Activated T-cell treated with anti-CD3 and anti-CD28 coated beads for 48 hours (primary cell): ENCODE measurements around the gene PSMB2.

Source experiments
- DNase-seq: peaks from one replicate; pipeline ENCODE4 v3.0.0-alpha.2; 2020; ENCODE audit warnings: low read depth

PSMB2 gene

GRCh38 chr1:35556484-35557117 is 84.7 kb downstream of the PSMB2 start:
- no peak for DNase-seq

- DNase-seq: no peak
These were observed 85.5 kb downstream of the PSMB2 start for GRCh38 chr1:35555601-35556477.

GRCh38 chr1:35555212-35555584 is 86.1 kb downstream of the PSMB2 start:
- DNase-seq: no peak

DNA sequence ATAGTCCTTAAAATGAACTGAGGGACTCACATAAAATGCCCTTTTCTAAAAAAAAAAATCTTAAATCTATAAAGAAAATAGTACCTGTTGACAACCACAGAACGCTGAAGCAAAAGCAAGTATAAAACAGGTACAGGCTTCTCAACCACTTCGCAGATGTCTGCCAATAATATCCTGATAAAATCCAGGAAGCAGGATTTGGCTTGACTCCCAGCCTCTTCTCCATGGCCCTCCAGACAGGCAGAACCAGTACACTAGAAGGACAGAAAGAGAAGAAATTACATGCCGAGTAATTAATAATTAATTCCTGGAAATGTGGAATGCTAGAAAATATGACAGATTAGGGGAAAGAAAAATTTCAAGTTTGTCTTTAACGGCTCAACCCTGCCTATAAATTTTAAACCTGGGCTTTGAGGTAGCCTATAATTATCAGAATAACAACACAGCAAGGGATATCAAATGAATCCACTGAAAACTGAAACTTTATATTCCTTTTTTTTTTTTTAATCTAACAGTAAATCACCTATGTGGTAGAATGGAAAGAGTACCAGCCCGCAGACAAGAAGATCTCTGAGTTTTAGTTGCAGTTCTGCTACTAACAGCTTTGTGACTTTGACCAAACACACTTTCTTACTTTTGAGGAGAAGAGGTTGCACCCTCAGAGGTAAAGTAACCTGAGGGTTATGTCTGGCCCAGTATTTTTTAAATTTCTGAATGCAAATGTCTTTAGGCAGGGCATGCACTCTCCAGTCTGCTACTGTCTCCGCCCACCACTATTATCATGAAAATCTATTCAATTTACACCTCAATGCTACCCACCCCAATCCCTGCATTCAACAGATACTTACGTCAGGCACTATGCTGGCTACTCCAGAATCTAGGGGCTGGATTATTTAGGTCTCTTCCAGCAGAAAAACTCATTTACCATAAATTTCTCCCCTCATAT is 86.8 kb downstream of the PSMB2 start:
- DNase-seq: no peak

GRCh38 chr1:35553851-35554250 is 87.5 kb downstream of the PSMB2 start:
- no peak for DNase-seq
